Esophagus squamous epithelium (tissue), 4 donors: ENCODE data around the gene PLEKHA7.

Source experiments
- POLR2A ChIP-seq, 4 donors: fragments of 450-650 bp; IDR thresholded peaks; one replicate each; pipeline ENCODE4 v1.6.1; 2017; ENCODE audit warnings: antibody characterized with exemption in 4 of 4, mild to moderate bottlenecking in 4 of 4, moderate library complexity in 3 of 4
- TF ChIP-seq, protein P1 (sequence below), 6 experiments: fragments of 450-650 bp in 4 of 6; fragments of 200-600 bp in 2 of 6; sonication (generic) in 2 of 6; IDR thresholded peaks; one replicate each; pipeline ENCODE4 v1.5.1; 2016 to 2019; ENCODE audit warnings: antibody characterized with exemption in 6 of 6, mild to moderate bottlenecking in 4 of 6, moderate library complexity in 4 of 6

DNA sequence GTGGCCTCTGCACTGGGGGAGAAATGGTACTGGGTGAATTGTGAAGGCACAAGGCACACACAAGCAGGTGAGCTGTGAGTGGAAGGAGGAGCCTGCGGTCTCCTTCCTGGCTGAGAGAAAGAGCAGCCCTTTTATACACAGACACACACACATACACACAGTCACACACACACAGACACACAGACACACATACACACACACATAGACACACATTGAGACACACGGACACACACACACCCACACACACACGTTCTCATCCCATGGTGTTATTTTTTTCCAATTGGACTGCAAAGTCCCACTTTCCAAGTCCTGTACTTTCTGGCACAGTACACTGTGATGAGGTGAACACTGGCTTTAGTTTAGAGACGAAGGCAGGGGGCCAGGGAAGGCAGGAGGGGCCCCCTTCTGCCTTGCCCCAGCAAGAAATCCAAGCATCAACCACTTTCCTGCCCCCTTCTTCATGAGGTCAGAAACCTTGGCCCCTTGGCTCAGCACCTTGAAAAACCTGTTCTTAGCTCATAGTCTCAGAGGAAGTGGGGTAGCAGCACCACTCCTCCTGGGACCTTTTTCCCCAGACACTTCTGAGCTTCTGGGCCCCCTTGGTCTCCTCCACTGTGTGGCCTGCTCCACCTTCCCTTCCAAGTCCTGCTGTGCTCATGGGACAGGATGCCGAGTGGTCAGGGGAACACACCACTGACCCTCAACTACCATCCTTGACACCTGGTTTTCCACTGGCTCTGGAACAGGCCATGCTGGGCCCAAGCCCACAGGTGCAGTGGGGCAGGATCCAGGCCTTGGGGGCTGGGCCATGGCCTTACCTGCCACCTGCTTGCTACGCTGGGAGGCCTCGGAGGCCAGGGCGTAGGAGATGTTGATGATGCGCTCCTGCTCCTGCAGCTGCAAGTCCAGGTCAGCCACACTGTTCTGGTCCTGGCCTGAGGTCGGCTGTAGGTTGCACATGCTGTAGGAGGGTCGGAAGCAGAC lies 232.0 kb downstream of the PLEKHA7 start:
- TF ChIP-seq, protein P1, sequence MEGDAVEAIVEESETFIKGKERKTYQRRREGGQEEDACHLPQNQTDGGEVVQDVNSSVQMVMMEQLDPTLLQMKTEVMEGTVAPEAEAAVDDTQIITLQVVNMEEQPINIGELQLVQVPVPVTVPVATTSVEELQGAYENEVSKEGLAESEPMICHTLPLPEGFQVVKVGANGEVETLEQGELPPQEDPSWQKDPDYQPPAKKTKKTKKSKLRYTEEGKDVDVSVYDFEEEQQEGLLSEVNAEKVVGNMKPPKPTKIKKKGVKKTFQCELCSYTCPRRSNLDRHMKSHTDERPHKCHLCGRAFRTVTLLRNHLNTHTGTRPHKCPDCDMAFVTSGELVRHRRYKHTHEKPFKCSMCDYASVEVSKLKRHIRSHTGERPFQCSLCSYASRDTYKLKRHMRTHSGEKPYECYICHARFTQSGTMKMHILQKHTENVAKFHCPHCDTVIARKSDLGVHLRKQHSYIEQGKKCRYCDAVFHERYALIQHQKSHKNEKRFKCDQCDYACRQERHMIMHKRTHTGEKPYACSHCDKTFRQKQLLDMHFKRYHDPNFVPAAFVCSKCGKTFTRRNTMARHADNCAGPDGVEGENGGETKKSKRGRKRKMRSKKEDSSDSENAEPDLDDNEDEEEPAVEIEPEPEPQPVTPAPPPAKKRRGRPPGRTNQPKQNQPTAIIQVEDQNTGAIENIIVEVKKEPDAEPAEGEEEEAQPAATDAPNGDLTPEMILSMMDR (IDR thresholded peaks at IDR 0.05): no peak
- TF ChIP-seq POLR2A (IDR thresholded peaks at IDR 0.05): no peak
